C4-2B (cell line): ENCODE data around the gene TMIGD2.
"Not testable (repeated sequence)": the region's sequence is repeated elsewhere in the genome, so short reads cannot be mapped to it uniquely, and the experiment has no call there.

Source experiments
- H3K27ac ChIP-seq: fragments of 450-650 bp; 2 replicates; pipeline ENCODE4 v1.5.1; 2017
- ZFX ChIP-seq: fragments of 450-650 bp; IDR thresholded peaks from 2 replicates; pipeline ENCODE4 v1.6.1; 2017
- TF ChIP-seq, protein P1 (sequence below): fragments of 450-650 bp; conservative IDR thresholded peaks from 2 replicates; pipeline ENCODE4 v1.5.1; 2017; ENCODE audit warnings: mild to moderate bottlenecking

Gene TMIGD2

DNA sequence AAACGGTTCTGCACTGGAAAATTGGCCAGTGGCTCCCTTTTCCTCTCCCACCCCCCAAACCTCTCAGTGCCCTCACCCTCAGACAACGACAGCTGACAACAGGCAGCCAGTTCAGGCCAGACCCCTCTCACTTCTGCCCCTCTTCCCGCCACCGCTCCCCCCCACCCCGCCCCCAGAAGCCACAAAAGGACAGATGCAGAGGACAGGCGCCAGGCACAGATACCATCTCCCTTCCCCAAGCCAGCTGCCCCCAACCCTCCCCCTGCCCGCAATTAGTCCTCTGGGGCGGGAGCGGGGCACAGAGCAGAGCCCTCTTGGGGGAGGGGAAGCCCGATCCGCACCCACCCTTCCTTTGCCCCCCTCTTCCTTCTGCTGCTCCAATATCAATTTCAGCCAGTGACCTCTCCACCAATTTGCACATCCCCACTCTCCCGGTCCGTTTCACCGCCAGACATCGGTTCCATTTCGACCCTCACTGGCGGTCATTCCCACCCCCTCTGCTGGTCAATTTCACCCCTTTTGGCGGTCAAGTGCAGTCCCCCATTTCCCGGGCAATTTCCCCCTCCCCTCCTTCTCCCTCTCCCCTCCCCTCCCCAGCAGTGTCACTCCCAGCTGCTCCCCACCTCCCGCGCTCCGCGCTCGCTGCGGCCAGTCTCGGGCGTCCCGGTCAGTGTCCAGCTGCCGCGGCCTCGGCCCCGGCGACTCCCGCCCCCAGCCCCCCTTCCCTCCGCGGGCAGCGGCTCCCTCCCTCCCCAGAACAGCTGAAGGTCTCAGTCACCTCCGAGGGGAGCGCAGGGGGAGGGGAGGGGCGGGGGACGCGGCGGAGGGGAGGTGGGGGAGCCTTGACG lies 23.5 kb downstream of the TMIGD2 start, which contains the start of gene SHD:
TSS of gene SHD (plus strand) at position 848 of the 848 bp plus-strand sequence. CDS start 798 bp downstream, outside the sequence.
- no peak for TF ChIP-seq ZFX
- TF ChIP-seq, protein P1, sequence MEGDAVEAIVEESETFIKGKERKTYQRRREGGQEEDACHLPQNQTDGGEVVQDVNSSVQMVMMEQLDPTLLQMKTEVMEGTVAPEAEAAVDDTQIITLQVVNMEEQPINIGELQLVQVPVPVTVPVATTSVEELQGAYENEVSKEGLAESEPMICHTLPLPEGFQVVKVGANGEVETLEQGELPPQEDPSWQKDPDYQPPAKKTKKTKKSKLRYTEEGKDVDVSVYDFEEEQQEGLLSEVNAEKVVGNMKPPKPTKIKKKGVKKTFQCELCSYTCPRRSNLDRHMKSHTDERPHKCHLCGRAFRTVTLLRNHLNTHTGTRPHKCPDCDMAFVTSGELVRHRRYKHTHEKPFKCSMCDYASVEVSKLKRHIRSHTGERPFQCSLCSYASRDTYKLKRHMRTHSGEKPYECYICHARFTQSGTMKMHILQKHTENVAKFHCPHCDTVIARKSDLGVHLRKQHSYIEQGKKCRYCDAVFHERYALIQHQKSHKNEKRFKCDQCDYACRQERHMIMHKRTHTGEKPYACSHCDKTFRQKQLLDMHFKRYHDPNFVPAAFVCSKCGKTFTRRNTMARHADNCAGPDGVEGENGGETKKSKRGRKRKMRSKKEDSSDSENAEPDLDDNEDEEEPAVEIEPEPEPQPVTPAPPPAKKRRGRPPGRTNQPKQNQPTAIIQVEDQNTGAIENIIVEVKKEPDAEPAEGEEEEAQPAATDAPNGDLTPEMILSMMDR: no peak
- H3K27ac ChIP-seq: no peak within 1 kb of the TSS

DNA sequence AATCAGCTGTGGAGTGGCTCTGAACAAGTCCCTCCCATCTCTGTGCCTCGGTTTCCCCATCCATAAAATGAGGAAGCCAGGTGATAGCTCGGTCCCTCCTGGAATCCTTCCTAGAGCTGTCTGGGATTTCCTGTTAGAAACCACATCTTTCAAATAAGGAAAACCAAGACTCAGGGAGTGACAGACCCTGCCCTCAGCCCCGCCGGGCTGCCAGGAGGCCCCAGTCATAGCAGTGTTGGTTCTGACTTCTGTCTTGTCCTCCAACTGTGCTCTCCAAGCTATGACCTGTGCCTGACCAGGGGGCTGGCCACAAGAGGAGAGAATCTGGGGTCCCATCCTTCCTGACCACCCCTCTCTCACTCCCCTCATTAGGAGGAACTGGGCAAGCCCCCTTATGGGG lies 24.2 kb downstream of the TMIGD2 start:
- TF ChIP-seq ZFX: no peak
- no peak overlapping the region for H3K27ac ChIP-seq

DNA sequence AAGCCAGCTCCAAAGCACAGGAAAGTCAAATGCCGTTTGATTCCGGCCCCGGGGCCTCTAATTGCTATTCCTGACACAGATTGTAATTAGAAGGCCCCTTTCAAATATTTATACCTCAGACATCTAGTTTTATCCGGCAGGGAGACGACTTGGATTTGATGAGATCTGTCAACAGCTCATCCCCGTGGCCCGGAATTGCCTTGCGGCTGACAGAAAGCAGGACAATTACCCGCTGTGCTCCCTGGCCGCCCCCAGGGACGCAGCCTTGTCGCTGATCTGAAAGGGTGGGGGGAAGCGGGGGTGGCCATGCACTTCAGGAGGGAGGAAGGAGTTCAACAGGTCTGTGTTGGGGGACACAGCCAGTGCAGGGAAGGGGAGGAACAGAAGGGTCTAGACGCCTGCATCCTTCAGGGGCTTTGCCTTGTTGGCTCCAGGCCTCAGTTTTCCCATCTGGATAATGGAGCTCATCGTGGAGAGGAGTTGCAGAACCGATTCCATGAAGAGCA lies 24.9 kb downstream of the TMIGD2 start:
- TF ChIP-seq ZFX: no peak
- TF ChIP-seq, protein P1: no peak
- H3K27ac ChIP-seq: no peak overlapping the region

DNA sequence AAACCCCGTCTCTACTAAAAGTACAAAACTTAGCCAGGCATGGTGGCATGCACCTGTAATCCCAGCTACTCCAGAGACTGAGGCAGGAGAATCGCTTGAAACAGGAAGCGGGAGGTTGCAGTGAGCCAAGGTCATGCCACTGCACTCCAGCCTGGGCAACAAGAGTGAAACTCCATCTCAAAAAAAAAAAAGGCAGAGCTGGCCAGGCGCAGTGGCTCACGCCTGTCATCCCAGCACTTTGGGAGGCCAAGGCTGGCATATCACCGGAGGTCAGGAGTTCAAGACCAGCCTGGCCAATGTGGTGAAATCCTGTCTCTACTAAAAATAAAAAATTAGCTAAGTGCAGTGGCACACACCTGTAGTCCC lies 27.9 kb downstream of the TMIGD2 start:
- not testable (repeated sequence) for H3K27ac ChIP-seq

DNA sequence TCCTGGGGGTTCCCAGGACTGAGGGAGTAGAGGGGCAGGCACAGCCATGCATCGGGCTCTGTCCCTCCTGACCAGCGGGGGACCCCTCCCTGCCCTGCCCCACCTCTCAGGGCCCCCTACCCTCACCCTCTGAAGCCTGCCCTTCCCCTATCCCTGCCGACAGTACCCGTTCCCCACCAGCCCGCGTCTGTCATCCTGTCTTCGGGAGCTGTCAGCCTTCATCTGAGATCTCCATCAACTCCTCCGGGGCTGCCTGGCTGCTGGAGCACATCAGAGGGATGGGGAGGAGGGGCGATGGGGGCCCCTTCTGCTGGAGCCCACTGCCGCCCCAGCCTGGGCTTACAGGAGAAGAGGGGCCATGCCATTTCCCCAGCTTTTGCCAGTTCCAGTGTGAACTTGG lies 29.3 kb downstream of the TMIGD2 start:
- H3K27ac ChIP-seq: no peak overlapping the region
- TF ChIP-seq, protein P1: no peak
- TF ChIP-seq ZFX: no peak

DNA sequence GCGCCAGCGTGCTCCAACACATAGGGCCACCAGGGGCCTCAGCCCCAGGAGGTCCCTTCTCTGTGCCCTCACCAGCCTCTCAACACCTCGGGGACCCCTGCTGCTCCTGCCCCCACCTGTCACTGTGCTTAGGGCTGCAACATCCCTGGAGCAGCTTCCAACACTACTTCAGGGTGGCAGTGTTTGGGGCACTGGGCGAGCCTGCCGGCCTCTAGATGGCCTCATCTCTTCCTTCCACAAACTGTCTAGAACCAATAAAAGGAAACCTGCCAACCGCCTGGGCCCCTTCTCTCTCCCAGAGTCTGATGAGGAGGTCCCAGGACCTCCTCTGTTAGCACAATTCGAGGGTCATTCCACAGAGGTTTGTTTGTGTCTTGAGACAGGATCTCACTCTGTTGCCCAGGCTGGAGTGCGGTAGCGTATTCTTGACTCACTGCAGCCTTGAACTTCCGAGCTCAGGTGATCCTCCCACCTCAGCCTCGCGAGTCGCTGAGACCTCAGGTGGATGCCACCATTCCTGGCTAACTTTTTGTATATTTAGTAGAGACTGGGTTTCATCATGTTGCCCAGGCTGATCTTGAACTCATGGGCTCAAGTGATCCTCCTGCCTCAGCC lies 33.3 kb downstream of the TMIGD2 start:
- TF ChIP-seq, protein P1: no peak
- no peak for TF ChIP-seq ZFX

DNA sequence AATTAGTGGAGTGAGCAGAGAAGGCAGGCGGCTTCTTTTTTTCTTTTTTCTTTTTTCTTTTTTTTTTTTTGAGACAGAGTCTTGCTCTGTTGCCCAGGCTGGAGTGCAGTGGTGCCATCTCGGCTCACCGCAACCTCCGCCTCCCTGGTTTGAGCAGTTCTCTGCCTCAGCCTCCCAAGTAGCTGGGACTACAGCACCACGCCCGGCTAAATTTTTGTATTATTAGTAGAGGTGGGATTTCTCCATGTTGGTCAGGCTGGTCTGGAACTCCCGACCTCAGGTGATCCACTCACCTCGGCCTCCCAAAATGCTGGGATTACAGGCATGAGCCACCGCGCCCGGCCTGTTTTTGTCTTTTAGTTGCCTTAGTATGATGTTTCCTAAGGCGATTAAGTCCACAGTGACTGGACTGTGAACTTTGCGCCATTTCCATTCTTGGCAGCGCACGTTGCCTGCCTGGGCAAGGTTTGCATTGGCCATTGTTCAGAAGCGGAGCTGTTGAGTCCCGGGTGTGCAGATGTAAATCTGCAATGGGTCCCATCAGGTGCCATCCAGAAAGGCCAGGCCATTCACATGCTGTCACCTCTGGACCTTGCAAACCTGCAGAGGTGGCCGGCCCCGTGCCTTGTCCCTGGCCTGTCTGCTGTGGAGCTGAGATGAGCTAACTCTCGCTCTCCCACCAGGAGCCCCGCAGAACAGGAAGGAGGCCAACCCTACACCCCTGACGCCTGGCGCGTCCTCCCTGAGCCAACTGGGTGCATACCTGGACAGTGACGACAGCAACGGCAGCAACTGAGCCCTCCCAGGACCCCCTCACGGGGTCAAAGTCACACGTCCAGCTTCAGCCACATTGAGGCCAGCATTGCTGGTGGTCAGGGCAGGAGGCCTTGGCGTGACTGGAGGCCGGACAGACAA lies 34.0 kb downstream of the TMIGD2 start:
- TF ChIP-seq, protein P1: no peak; the same call in none of the 2 replicates
- no peak for TF ChIP-seq ZFX
- peak overlapping the region; percentile 50 for H3K27ac ChIP-seq

More for the DNA sequence above, 33.3 kb downstream of the TMIGD2 start:
- H3K27ac ChIP-seq: peak overlapping the region; percentile 50
